GM21619 (cell line): Measurements from ENCODE around the gene FAM184A.

ENCODE experiments used
- ATAC-seq: cut with Tn5 transposase; IDR thresholded peaks from one replicate; pipeline ENCODE4 v1.9.1; 2021; ENCODE audit not compliant: unreplicated experiment

Gene FAM184A

DNA sequence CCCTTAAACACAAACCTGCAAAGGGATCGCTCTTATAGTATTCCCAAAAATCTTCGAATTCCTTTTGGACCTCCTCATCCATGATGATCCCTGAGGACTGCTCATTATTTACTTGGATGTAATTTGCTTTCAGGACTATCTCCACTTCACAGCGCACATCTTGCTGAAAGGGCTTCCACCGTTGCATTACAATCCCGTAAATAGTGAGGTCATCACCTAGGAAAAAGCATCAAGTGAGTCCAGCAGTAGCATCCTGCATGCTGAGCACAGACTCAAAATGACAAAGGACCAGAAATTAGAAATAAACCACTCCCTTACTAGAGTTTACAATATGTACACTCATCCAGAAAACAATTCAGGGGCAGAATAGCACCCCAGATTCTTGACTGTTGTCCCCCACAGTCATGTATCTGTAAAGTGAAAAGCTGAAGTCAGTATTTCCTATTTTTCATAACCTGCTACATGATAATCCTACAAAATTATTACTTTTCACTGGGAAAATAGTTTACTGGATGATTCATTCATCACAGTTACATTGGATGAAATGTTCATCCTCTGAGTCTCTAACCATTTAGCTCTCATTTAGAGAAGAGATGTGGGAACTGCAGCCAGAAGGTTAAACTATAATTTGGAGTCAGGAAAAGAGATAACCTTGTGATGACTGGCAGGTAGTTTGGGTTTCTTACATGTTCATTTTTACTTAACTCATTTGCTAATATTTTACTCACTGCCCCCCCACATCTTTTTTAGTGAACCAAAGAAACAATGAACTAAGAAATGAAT is 160.7 kb downstream of the FAM184A start:
- ATAC-seq, result no peak

DNA sequence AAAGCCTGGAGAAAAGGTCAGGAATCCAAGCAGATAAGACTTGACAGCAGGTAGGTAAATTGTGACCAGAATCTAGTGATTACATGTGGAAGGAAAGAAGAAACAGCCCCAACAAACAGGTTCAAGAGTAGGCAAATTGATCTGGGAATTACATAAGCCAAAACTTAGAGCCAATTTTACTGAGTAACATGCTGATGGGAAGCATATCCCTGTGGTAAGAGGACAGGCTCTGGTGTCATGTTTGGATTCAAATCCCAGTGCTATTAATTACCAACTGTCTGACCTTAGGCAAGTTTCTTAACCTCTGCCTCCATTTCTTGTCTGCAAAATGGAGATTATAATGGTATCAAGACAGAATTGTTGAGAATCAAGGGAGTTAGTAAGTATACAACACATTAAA is 163.9 kb downstream of the FAM184A start:
- ATAC-seq, result no peak

DNA sequence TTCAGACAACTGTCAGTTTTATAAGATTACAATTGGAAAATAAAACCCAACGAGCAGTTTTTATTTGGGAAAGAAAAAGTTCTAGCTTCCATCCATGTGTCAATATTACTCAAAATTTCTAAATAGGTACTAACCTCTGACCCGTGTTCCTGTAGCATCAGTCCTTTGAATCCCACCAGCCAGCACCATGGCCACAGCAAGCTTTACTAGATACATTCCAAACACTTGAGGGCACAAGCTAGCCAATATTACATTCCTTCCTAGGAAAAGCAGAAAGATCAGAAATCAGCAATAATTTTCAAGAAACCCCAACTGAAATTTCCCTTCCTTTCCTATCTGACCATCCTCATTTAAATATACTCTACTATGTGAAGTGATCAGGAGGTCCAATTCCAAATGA is 165.3 kb downstream of the FAM184A start:
- no peak for ATAC-seq

DNA sequence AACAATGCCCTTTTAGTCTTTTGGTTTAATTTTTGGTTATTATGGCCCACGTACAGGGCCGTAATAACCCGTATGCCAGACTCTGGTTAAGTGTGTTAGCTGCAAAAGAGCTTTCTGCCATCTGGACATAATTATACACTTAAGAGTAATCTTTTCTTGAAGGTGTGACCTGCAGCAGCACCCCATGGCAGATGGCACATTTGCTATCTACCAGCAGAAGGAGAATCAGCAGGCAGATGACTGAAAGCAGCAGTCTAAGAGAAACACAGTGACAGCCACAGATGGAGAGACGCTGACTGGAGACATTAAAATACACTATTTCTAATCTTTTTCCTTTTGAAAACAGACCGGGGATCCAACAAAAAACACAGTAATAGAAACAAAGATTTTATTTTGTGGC is 165.8 kb downstream of the FAM184A start:
- ATAC-seq, result no peak
